ENCODE measurements around the gene FBXO3. TPM values are rescaled to one million over a fixed set of nuclear protein-coding genes. Genes with fewer than 3 reads are reported as not detected.
A peak's percentile ranks its signal among the peaks of the same experiment; 100 is the strongest.

FBXO3 gene
- total and polyA plus RNA-seq, 9 of the 15 experiments (the other 6 are each of a cell fraction or from before 2014, with no cell fraction given), result 11.6 to 59.3 (median 29.2) TPM

DNA sequence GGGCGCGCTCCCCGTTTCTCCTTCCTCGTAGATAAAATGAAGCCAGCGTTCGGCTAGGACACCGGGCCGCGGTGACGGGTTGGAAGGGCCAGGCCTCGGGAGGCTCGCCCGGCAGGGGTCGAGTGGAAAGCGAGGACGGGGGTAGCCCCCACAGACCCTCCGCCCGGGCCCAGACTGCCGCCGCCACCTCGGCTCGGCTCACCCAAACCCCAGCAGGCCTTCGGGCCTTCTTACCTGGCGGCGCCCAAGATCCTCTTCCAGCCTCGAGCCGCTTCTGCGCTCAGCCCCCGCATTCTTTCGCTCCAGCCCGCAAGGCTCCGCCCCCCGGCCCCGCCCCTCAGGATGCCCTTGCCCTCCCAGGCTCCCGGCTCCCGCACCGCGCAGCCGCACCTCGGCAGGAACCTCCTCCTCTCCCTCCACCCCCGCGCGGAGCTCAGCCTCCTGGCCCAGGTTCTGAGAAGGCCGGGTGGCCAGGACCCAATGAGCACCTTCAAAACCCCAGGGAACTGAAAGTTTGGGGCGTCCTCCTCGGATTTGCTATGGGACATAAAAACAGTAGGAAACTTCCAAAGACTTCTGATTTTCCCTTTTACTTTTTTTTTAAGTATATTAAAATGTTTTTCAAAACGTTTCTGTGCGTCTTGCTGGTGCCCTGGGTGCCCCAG lies 38.0 kb downstream of the FBXO3 start, which contains the start of gene CD59 (continued):
- TF ChIP-seq ERF (CRISPR knock-in tag; IDR thresholded peaks at IDR 0.05) (no peak), PHTF2 (CRISPR knock-in tag; IDR thresholded peaks at IDR 0.05) (peak; percentile 31; the same call in 1 of the 2 replicates), SOX6 (IDR thresholded peaks at IDR 0.05) (peak; percentile 29; the same call in 1 of the 2 replicates), SMC3 (conservative IDR thresholded peaks at IDR 0.05; ENCODE audit: insufficient read depth, low read depth, low read length) (0 out of 2 replicates have a peak, but pooled peaks have one; percentile 4), GABPB1 (CRISPR knock-in tag; IDR thresholded peaks at IDR 0.05) (peak; percentile 61; the same call in 1 of the 2 replicates), TEAD4 (IDR thresholded peaks at IDR 0.05; ENCODE audit: low read length) (no peak), TEAD4 (CRISPR knock-in tag; IDR thresholded peaks at IDR 0.05; ENCODE audit: borderline replicate concordance) (0 out of 2 replicates have a peak, but pooled peaks have one; percentile 71), FOSL1 (tag; conservative IDR thresholded peaks at IDR 0.05) (peak; percentile 51), RCOR1 (IDR thresholded peaks at IDR 0.05; ENCODE audit: borderline replicate concordance in 1 of 2, low read depth in 2 of 2, low read length in 2 of 2) (peak in 1 of 2 experiments; percentile 47; a peak in 1 of 4 replicates), CTBP1 (IDR thresholded peaks at IDR 0.05; ENCODE audit: borderline replicate concordance) (peak; percentile 79), PML (IDR thresholded peaks at IDR 0.05; ENCODE audit: low read length) (peak; percentile 36; the same call in 1 of the 2 replicates), ZFX (CRISPR knock-in tag; IDR thresholded peaks at IDR 0.05) (peak; percentile 98), L3MBTL2 (IDR thresholded peaks at IDR 0.05) (peak; percentile 52), SRF (CRISPR knock-in tag; IDR thresholded peaks at IDR 0.05) (peak in 1 of 2 experiments; percentile 22; a peak in 1 of 4 replicates), CCNT2 (IDR thresholded peaks at IDR 0.05; ENCODE audit: borderline replicate concordance, extremely low read depth, insufficient read length, low read depth, low read length) (peak; percentile 81), ATF1 (CRISPR knock-in tag; IDR thresholded peaks at IDR 0.05) (no peak), ATF1 (tag; IDR thresholded peaks at IDR 0.05) (peak; percentile 27; the same call in 1 of the 2 replicates), NRF1 (conservative IDR thresholded peaks at IDR 0.05 in 1 of 2, IDR thresholded peaks at IDR 0.05 in 1 of 2) (peak; percentile 95), EGR1 (conservative IDR thresholded peaks at IDR 0.05) (peak; percentile 97)
- TF ChIP-seq, protein P1, sequence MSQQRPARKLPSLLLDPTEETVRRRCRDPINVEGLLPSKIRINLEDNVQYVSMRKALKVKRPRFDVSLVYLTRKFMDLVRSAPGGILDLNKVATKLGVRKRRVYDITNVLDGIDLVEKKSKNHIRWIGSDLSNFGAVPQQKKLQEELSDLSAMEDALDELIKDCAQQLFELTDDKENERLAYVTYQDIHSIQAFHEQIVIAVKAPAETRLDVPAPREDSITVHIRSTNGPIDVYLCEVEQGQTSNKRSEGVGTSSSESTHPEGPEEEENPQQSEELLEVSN (IDR thresholded peaks at IDR 0.05; ENCODE audit: borderline replicate concordance in 1 of 2, extremely low read depth in 1 of 2, insufficient read depth in 1 of 2, insufficient read length in 1 of 2, low read depth in 1 of 2, low read length in 1 of 2, poor library complexity in 1 of 2, severe bottlenecking in 1 of 2), result peak in 1 of 2 experiments; percentile 31
- TF ChIP-seq, protein P2, sequence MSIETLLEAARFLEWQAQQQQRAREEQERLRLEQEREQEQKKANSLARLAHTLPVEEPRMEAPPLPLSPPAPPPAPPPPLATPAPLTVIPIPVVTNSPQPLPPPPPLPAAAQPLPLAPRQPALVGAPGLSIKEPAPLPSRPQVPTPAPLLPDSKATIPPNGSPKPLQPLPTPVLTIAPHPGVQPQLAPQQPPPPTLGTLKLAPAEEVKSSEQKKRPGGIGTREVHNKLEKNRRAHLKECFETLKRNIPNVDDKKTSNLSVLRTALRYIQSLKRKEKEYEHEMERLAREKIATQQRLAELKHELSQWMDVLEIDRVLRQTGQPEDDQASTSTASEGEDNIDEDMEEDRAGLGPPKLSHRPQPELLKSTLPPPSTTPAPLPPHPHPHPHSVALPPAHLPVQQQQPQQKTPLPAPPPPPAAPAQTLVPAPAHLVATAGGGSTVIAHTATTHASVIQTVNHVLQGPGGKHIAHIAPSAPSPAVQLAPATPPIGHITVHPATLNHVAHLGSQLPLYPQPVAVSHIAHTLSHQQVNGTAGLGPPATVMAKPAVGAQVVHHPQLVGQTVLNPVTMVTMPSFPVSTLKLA (conservative IDR thresholded peaks at IDR 0.05), result peak in 1 of 2 experiments; percentile 25; a peak in 1 of 4 replicates
- TF ChIP-seq, protein P3, sequence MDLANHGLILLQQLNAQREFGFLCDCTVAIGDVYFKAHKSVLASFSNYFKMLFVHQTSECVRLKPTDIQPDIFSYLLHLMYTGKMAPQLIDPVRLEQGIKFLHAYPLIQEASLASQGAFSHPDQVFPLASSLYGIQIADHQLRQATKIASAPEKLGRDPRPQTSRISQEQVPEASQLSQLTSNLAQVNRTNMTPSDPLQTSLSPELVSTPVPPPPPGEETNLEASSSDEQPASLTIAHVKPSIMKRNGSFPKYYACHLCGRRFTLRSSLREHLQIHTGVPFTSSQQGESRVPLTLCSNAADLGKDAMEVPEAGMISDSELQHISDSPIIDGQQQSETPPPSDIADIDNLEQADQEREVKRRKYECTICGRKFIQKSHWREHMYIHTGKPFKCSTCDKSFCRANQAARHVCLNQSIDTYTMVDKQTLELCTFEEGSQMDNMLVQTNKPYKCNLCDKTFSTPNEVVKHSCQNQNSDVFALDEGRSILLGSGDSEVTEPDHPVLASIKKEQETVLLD (IDR thresholded peaks at IDR 0.05), result peak; percentile 54; the same call in 1 of the 2 replicates
